Measurements from ENCODE around the gene CATSPERZ. TPM values are rescaled to one million over a fixed set of nuclear protein-coding genes. Genes with fewer than 3 reads are reported as not detected.

Gene CATSPERZ
- total and polyA plus RNA-seq, 7 experiments from 2014 or later, result 0.60 TPM; not detected in 6

DNA sequence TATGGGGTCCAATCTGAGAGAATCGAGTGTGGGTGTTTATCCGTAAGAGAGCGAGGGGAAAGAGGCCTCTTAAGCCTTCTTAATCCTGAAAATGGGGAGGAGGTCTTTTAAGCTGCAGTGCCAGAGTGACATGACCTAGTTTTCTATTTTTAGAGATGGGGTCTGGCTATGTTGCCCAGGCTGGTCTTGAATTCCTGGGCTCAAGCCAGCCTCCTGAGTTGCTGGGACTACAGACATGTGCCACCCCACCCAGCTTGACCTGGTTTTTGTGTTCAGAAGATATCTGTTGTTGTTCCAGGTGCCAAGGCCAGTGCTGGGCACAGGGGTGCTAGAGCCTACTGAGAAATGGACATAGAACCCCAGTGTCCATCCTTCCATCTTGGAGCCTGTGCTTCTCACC is 17.1 kb upstream of the CATSPERZ start:
- Histone ChIP-seq H3K27ac (ENCODE audit: low read depth, low read length) (no peak overlapping the region), H3K36me3 (ENCODE audit: control insufficient read depth in 2 of 3, insufficient read depth in 3 of 3, low read length in 3 of 3) (peaks cover 0 to 15% (median 0%) of the 10 kb centered on the region in 3 experiments), H3K4me1 (ENCODE audit: control insufficient read depth in 2 of 2, insufficient read depth in 2 of 2, low read length in 2 of 2) (peaks cover 11 to 17% of the 10 kb centered on the region in 2 donors), H3K27me3 (ENCODE audit: control insufficient read depth in 2 of 2, insufficient read depth in 2 of 2, low read length in 2 of 2) (no peaks in the 10 kb centered on the region), H3K4me3 (ENCODE audit: low read length) (no peak overlapping the region), H3K9me3 (ENCODE audit: control insufficient read depth in 2 of 3, low read length in 3 of 3) (no peaks in the 10 kb centered on the region)
- H3K4me3 Mint-ChIP-seq, result peak overlapping the region in 8 of 10 donors; percentile 43 to 91 (median 76)
- H3K36me3 Mint-ChIP-seq, result peaks cover 0 to 11% (median 5%) of the 10 kb centered on the region in 5 donors
- no peaks in the 10 kb centered on the region for H3K27me3 Mint-ChIP-seq
- DNase-seq (no peak), ATAC-seq (no peak)
- intact Hi-C loops (cut with micrococcal nuclease), result no loop called here
- POLR2A ChIA-PET, result interaction anchor here (0.6 to 7.1 kb wide), 5 partner anchors 12 to 77 kb away, joined by 3 to 104 read pairs (median 4); partner anchors contain the start of genes DNAJC4 and FERMT3
- H3K9me3 Mint-ChIP-seq, result no peaks in the 10 kb centered on the region
- CTCF ChIA-PET, result interaction anchor here (2.1 kb wide), 1 partner anchor 21 kb away, joined by 6 read pairs; no protein-coding TSS in a partner anchor
- H3K27ac Mint-ChIP-seq, result peak overlapping the region in 8 of 9 donors; percentile 12 to 95 (median 72)
- H3K4me1 Mint-ChIP-seq, result peaks cover 8 to 28% (median 18%) of the 10 kb centered on the region in 7 donors

DNA sequence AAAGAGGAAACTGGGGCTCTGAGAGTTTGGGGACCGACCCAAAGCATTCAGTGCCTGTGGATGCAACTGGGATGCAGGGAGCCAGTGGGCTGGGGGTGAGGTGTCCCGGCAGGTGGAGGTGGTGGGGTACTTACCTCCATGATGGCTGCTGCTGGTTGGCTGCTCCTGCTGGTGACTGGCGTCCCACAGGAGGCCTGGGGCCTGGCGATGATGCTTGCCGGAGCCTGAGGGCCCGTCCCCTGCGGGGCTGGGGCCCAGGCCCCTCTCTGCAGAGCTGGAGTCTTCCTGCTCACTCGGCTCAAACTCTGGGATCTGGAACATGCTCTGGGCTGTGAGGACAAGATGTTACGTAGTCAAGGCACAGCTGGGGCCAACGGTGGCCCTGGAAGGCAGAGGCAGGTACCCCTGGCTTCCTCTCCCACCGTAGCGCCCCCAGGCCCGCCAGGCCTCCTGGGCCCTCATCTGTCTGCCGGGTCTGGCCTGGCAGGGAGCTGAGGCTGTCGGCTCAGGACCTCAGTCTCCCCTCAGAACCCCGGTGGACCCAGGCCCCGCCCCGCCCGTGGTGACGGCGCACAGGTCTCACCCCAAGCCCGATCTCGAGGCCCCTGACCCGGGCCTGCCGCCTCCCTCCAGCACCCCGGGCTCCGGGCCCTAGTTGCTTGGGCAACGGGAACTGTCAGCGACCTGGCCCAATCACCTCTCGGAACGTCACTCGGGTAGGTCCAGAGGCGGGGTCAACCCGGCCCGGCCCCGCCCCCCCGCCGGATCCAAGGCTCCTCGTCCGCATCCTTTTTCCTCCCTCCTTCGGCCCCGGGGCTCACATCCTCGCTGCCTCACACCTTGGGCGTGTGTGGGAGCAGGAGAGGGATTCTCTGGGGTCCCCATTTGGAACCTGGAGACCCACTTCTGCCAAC is 15.9 kb upstream of the CATSPERZ start, which contains the start of gene BAD:
Gene BAD, minus strand, starts transcription at position 618 of the 914 bp plus-strand sequence. Its CDS starts 297 bp downstream, at position 321.
- Histone ChIP-seq H3K4me3 (ENCODE audit: low read length) (peak within 1 kb of the TSS; percentile 100), H3K36me3 (ENCODE audit: control insufficient read depth in 2 of 3, insufficient read depth in 3 of 3, low read length in 3 of 3) (peaks cover 0 to 6% (median 0%) of the 10 kb centered on the region in 3 experiments), H3K4me1 (ENCODE audit: control insufficient read depth in 2 of 2, insufficient read depth in 2 of 2, low read length in 2 of 2) (peaks cover 11 to 17% of the 10 kb centered on the region in 2 donors), H3K27me3 (ENCODE audit: control insufficient read depth in 2 of 2, insufficient read depth in 2 of 2, low read length in 2 of 2) (no peaks in the 10 kb centered on the region), H3K27ac (ENCODE audit: low read depth, low read length) (peak within 1 kb of the TSS; percentile 99), H3K9me3 (ENCODE audit: control insufficient read depth in 2 of 3, low read length in 3 of 3) (no peaks in the 10 kb centered on the region)
- Mint-ChIP-seq H3K9me3 (no peaks in the 10 kb centered on the region), H3K4me1 (peaks cover 8 to 25% (median 18%) of the 10 kb centered on the region in 7 donors), H3K4me3 (peak within 1 kb of the TSS; percentile 84 to 93 (median 89)), H3K27me3 (no peaks in the 10 kb centered on the region), H3K36me3 (peaks cover 0 to 6% (median 0%) of the 10 kb centered on the region in 5 donors), H3K27ac (peak within 1 kb of the TSS; percentile 81 to 98 (median 95))
- DNase-seq, result peak; percentile 77 to 92 (median 87)
- ChIA-PET CTCF (interaction anchor here (1.2 to 2.0 kb wide), 5 partner anchors 13 to 80 kb away, joined by 3 to 15 read pairs (median 4); partner anchors contain the start of gene PRDX5), POLR2A (interaction anchor here (0.6 to 7.1 kb wide), 19 partner anchors 9 to 1443 kb away, joined by 3 to 104 read pairs (median 5); partner anchors contain the start of genes CATSPERZ, DNAJC4, FERMT3 and PPP1R14B)
- peak; percentile 87 for ATAC-seq
- intact Hi-C loops (cut with micrococcal nuclease), result loop anchor here in 1 of 2 donors (2.0 kb wide), 1 partner anchor 44 kb away; the partner anchor contains the start of gene FKBP2

DNA sequence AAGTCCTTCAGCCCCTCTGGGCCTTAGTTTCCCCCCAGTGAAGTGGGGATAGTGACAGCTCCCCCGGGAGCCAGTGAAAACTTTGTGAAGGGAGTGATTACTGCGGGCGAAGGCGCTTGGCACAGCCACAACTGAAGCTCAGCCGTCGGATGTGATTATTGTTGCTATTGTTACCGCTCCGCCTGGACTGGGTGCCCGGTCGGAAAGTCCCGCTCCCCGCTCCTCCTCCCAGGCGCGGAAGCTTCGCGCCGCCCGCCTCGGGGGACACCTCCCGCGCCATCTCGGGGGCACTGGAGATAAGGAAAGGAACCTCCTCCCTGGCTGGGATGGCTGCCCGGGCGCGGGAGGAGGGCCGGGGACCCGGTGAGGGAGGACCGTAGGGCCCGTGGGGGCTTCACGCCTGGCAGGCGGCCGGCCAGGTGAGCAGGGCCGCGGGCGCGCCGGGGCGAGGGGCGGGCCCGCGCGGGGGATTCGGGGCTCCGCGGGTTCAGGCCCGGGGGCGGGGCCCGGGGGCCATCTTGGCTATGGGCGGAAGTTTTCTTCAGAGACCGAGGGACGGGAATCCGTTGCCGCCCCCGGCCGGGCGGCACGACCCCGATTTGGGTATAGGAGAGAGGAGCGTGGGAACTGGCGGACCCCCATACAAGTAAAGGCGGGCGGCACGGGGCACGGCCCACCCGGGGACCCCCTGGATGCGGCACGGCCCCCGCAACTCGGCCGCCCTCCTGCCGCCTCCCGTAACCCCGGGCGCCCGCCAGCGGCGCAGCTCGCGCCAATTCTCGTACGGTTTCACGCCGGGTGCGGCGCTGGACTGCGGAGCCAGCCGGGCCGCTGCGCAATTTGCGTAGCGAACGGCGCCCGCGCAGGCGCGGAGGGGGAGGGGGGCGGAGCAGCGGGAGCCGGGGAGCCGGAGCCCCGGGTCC is 14.9 kb upstream of the CATSPERZ start, which contains the start of gene GPR137:
Gene GPR137, plus strand, starts transcription at position 887 of the 923 bp plus-strand sequence. CDS start 677 bp downstream, outside the sequence.
- Histone ChIP-seq H3K27ac (ENCODE audit: low read depth, low read length) (peak within 1 kb of the TSS; percentile 99), H3K4me1 (ENCODE audit: control insufficient read depth in 2 of 2, insufficient read depth in 2 of 2, low read length in 2 of 2) (peaks cover 11 to 17% of the 10 kb centered on the region in 2 donors), H3K27me3 (ENCODE audit: control insufficient read depth in 2 of 2, insufficient read depth in 2 of 2, low read length in 2 of 2) (peaks cover 0 to under 1% of the 10 kb centered on the region in 2 donors), H3K36me3 (ENCODE audit: control insufficient read depth in 2 of 3, insufficient read depth in 3 of 3, low read length in 3 of 3) (peaks cover 0 to 6% (median 0%) of the 10 kb centered on the region in 3 experiments), H3K9me3 (ENCODE audit: control insufficient read depth in 2 of 3, low read length in 3 of 3) (no peaks in the 10 kb centered on the region), H3K4me3 (ENCODE audit: low read length) (peak within 1 kb of the TSS; percentile 100)
- ATAC-seq (peak; percentile 81), DNase-seq (peak; percentile 91 to 100 (median 96))
- Mint-ChIP-seq H3K36me3 (peaks cover 0 to 8% (median 0%) of the 10 kb centered on the region in 5 donors), H3K27ac (peak within 1 kb of the TSS; percentile 81 to 98 (median 95)), H3K27me3 (peaks cover 0 to 2% (median 0%) of the 10 kb centered on the region in 5 donors), H3K9me3 (no peaks in the 10 kb centered on the region), H3K4me3 (peak within 1 kb of the TSS; percentile 84 to 93 (median 89)), H3K4me1 (peaks cover 8 to 25% (median 18%) of the 10 kb centered on the region in 7 donors)
- POLR2A ChIA-PET, result interaction anchor here (0.5 to 7.1 kb wide), 17 partner anchors 8 to 1444 kb away, joined by 3 to 104 read pairs (median 5); partner anchors contain the start of genes CATSPERZ, FERMT3, PPP1R14B and PRDX5
- intact Hi-C loops (cut with micrococcal nuclease), result loop anchor here (1.0 to 5.0 kb wide), 15 partner anchors 15 to 100 kb away; partner anchors contain the start of genes ESRRA (in 2 of the 2), FKBP2 (in 2 of the 2), DNAJC4 (in 1 of the 2) and FERMT3 (in 1 of the 2)
- CTCF ChIA-PET, result interaction anchor here (1.2 to 2.0 kb wide), 5 partner anchors 14 to 81 kb away, joined by 3 to 15 read pairs (median 4); partner anchors contain the start of gene PRDX5

- peaks cover 0 to 6% (median 0%) of the 10 kb centered on the region in 3 experiments for H3K36me3 ChIP-seq (ENCODE audit: control insufficient read depth in 2 of 3, insufficient read depth in 3 of 3, low read length in 3 of 3)
- peaks cover 0 to 9% of the 10 kb centered on the region in 2 donors for H3K27me3 ChIP-seq (ENCODE audit: control insufficient read depth in 2 of 2, insufficient read depth in 2 of 2, low read length in 2 of 2)
- peak in 1 of 9 donors; percentile 39 for DNase-seq
- H3K4me1 ChIP-seq (ENCODE audit: control insufficient read depth in 2 of 2, insufficient read depth in 2 of 2, low read length in 2 of 2), result peaks cover 11 to 17% of the 10 kb centered on the region in 2 donors
- Mint-ChIP-seq H3K27me3 (peaks cover 6 to 12% (median 6%) of the 10 kb centered on the region in 5 donors), H3K9me3 (peaks cover 0 to 2% (median 0%) of the 10 kb centered on the region in 11 donors), H3K36me3 (peaks cover 0 to 8% (median 3%) of the 10 kb centered on the region in 5 donors), H3K4me3 (peak overlapping the region; percentile 73 to 91 (median 84)), H3K27ac (peak overlapping the region; percentile 30 to 96 (median 86)), H3K4me1 (peaks cover 11 to 29% (median 23%) of the 10 kb centered on the region in 7 donors)
- POLR2A ChIA-PET, result interaction anchor here (1.3 to 7.1 kb wide), 6 partner anchors 10 to 79 kb away, joined by 3 to 104 read pairs (median 12); partner anchors contain the start of genes CATSPERZ, FERMT3, PRDX5 and TRMT112
- H3K4me3 ChIP-seq (ENCODE audit: low read length), result peak overlapping the region; percentile 24
- intact Hi-C loops (cut with micrococcal nuclease), result loop anchor here (1.0 to 5.0 kb wide), 15 partner anchors 16 to 101 kb away; partner anchors contain the start of genes ESRRA (in 2 of the 2), FKBP2 (in 2 of the 2), DNAJC4 (in 1 of the 2) and FERMT3 (in 1 of the 2)
- peak overlapping the region; percentile 99 for H3K27ac ChIP-seq (ENCODE audit: low read depth, low read length)
- CTCF ChIA-PET, result interaction anchor here (1.4 kb wide), 1 partner anchor 16 kb away, joined by 5 read pairs; no protein-coding TSS in a partner anchor
- no peak for ATAC-seq
- no peaks in the 10 kb centered on the region for H3K9me3 ChIP-seq (ENCODE audit: control insufficient read depth in 2 of 3, low read length in 3 of 3)
Measured at GRCh38 chr11:64285885-64286800, 14.0 kb upstream of the CATSPERZ start.

All from naive thymus-derived CD4-positive, alpha-beta T cell (primary cell).